ENCODE results near the gene PLCB4.

PLCB4 gene

DNA sequence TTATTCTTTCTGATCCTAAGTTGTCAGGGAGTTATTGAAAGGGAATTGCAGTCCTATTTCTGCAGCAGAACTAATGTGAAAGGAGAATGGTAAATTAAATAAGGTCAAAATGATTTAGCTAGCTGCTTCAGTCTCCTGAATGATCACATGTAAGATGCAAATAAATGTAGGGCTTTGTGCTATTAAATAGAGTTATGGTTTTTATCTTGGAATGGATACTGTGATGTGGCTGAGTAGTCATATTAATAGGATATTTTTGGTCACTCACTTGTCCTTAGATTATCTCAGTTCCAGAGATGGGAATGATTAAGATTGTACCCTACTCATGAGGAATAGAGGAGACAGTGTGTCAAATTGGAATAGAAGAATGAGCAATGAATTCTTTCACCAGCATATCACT lies 129.6 kb downstream of the PLCB4 start:
- Histone ChIP-seq H3K9me3 (ENCODE audit: control insufficient read depth, insufficient read depth, low read depth, low read length) (no peaks in the 10 kb centered on the region), H3K27ac (ENCODE audit: extremely low read depth, low read depth, low read length) (no peak overlapping the region), H3K4me3 (ENCODE audit: low read depth, low read length) (no peak overlapping the region), H3K4me1 (ENCODE audit: control insufficient read depth, insufficient read depth, low read length) (0 out of 2 replicates have a peak, but pooled peaks cover 5% of the 10 kb centered on the region), H3K36me3 (ENCODE audit: control insufficient read depth in 2 of 2, insufficient read depth in 1 of 2, low read length in 2 of 2) (no peaks in the 10 kb centered on the region)
- TF ChIP-seq WT1 (tag by site-specific recombination; IDR thresholded peaks at IDR 0.05) = no peak
- TF ChIP-seq, protein P1, sequence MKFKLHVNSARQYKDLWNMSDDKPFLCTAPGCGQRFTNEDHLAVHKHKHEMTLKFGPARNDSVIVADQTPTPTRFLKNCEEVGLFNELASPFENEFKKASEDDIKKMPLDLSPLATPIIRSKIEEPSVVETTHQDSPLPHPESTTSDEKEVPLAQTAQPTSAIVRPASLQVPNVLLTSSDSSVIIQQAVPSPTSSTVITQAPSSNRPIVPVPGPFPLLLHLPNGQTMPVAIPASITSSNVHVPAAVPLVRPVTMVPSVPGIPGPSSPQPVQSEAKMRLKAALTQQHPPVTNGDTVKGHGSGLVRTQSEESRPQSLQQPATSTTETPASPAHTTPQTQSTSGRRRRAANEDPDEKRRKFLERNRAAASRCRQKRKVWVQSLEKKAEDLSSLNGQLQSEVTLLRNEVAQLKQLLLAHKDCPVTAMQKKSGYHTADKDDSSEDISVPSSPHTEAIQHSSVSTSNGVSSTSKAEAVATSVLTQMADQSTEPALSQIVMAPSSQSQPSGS (tag by site-specific recombination; IDR thresholded peaks at IDR 0.05; ENCODE audit: low read depth) = no peak
- no peak for TF ChIP-seq ZNF530 (tag by site-specific recombination; IDR thresholded peaks at IDR 0.05; ENCODE audit: low read depth)
- no peak for TF ChIP-seq ZNF248 (tag by site-specific recombination; IDR thresholded peaks at IDR 0.05)
- TF ChIP-seq, protein P2, sequence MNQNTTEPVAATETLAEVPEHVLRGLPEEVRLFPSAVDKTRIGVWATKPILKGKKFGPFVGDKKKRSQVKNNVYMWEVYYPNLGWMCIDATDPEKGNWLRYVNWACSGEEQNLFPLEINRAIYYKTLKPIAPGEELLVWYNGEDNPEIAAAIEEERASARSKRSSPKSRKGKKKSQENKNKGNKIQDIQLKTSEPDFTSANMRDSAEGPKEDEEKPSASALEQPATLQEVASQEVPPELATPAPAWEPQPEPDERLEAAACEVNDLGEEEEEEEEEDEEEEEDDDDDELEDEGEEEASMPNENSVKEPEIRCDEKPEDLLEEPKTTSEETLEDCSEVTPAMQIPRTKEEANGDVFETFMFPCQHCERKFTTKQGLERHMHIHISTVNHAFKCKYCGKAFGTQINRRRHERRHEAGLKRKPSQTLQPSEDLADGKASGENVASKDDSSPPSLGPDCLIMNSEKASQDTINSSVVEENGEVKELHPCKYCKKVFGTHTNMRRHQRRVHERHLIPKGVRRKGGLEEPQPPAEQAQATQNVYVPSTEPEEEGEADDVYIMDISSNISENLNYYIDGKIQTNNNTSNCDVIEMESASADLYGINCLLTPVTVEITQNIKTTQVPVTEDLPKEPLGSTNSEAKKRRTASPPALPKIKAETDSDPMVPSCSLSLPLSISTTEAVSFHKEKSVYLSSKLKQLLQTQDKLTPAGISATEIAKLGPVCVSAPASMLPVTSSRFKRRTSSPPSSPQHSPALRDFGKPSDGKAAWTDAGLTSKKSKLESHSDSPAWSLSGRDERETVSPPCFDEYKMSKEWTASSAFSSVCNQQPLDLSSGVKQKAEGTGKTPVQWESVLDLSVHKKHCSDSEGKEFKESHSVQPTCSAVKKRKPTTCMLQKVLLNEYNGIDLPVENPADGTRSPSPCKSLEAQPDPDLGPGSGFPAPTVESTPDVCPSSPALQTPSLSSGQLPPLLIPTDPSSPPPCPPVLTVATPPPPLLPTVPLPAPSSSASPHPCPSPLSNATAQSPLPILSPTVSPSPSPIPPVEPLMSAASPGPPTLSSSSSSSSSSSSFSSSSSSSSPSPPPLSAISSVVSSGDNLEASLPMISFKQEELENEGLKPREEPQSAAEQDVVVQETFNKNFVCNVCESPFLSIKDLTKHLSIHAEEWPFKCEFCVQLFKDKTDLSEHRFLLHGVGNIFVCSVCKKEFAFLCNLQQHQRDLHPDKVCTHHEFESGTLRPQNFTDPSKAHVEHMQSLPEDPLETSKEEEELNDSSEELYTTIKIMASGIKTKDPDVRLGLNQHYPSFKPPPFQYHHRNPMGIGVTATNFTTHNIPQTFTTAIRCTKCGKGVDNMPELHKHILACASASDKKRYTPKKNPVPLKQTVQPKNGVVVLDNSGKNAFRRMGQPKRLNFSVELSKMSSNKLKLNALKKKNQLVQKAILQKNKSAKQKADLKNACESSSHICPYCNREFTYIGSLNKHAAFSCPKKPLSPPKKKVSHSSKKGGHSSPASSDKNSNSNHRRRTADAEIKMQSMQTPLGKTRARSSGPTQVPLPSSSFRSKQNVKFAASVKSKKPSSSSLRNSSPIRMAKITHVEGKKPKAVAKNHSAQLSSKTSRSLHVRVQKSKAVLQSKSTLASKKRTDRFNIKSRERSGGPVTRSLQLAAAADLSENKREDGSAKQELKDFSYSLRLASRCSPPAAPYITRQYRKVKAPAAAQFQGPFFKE (tag by site-specific recombination; IDR thresholded peaks at IDR 0.05; ENCODE audit: borderline replicate concordance) = no peak
- no peak for TF ChIP-seq ZFHX2 (tag by site-specific recombination; conservative IDR thresholded peaks at IDR 0.05)
- no peak for TF ChIP-seq ZNF121 (tag by site-specific recombination; IDR thresholded peaks at IDR 0.05)
- no peak for TF ChIP-seq ZNF585B (tag by site-specific recombination; IDR thresholded peaks at IDR 0.05)
- POLR2A ChIA-PET = no interaction called here
- CTCF ChIA-PET = no interaction called here

DNA sequence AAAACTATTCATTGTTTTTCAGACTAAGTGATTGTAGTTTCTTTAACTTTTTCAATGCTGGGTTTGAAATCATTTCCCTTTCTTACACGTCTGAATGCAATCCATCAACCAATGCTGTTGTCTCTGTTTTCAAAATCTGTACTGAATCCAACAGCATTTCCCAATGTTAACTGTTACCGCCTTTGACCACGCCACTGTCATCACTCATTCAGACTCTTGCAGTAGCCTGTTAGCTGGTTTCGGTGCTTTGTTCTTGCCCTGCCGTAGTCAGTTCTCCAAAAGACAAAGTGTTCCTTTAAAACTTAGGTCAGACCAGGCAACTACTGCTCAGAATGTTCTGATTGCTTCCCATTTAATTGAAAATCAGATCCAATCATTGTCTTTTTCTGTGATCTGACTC lies 131.3 kb downstream of the PLCB4 start:
- CTCF ChIA-PET = interaction anchor here (1.2 to 1.3 kb wide), 2 partner anchors 14 to 193 kb away, joined by 3 to 7 read pairs; no protein-coding TSS in a partner anchor
- H3K9me3 ChIP-seq (ENCODE audit: control insufficient read depth, insufficient read depth, low read depth, low read length) = no peaks in the 10 kb centered on the region
- 0 out of 2 replicates have a peak, but pooled peaks cover 5% of the 10 kb centered on the region for H3K4me1 ChIP-seq (ENCODE audit: control insufficient read depth, insufficient read depth, low read length)
- POLR2A ChIA-PET = no interaction called here
- H3K4me3 ChIP-seq (ENCODE audit: low read depth, low read length) = no peak overlapping the region
- H3K36me3 ChIP-seq (ENCODE audit: control insufficient read depth in 2 of 2, insufficient read depth in 1 of 2, low read length in 2 of 2) = no peaks in the 10 kb centered on the region
- H3K27ac ChIP-seq (ENCODE audit: extremely low read depth, low read depth, low read length) = no peak overlapping the region
- TF ChIP-seq ZNF404 (tag by site-specific recombination; IDR thresholded peaks at IDR 0.05) (no peak), ZBTB21 (tag by site-specific recombination; IDR thresholded peaks at IDR 0.05) (no peak), ZNF138 (tag by site-specific recombination; IDR thresholded peaks at IDR 0.05; ENCODE audit: borderline replicate concordance) (no peak), GLIS2 (tag by site-specific recombination; IDR thresholded peaks at IDR 0.05) (no peak), ZNF76 (tag by site-specific recombination; IDR thresholded peaks at IDR 0.05; ENCODE audit: borderline replicate concordance, low read depth) (no peak), SCRT1 (tag by site-specific recombination; IDR thresholded peaks at IDR 0.05; ENCODE audit: borderline replicate concordance) (no peak), HOXD13 (CRISPR knock-in tag; IDR thresholded peaks at IDR 0.05; ENCODE audit: borderline replicate concordance) (no peak), ZNF830 (tag by site-specific recombination; IDR thresholded peaks at IDR 0.05; ENCODE audit: low read depth) (no peak), ZNF114 (tag by site-specific recombination; IDR thresholded peaks at IDR 0.05) (no peak), ZNF157 (tag by site-specific recombination; IDR thresholded peaks at IDR 0.05) (no peak), ZNF391 (tag by site-specific recombination; IDR thresholded peaks at IDR 0.05; ENCODE audit: borderline replicate concordance, low read depth) (no peak), ZNF266 (tag by site-specific recombination; IDR thresholded peaks at IDR 0.05; ENCODE audit: low read depth) (no peak)
- TF ChIP-seq, protein P3, sequence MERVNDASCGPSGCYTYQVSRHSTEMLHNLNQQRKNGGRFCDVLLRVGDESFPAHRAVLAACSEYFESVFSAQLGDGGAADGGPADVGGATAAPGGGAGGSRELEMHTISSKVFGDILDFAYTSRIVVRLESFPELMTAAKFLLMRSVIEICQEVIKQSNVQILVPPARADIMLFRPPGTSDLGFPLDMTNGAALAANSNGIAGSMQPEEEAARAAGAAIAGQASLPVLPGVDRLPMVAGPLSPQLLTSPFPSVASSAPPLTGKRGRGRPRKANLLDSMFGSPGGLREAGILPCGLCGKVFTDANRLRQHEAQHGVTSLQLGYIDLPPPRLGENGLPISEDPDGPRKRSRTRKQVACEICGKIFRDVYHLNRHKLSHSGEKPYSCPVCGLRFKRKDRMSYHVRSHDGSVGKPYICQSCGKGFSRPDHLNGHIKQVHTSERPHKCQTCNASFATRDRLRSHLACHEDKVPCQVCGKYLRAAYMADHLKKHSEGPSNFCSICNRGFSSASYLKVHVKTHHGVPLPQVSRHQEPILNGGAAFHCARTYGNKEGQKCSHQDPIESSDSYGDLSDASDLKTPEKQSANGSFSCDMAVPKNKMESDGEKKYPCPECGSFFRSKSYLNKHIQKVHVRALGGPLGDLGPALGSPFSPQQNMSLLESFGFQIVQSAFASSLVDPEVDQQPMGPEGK (tag by site-specific recombination; IDR thresholded peaks at IDR 0.05) = no peak
- TF ChIP-seq, protein P4, sequence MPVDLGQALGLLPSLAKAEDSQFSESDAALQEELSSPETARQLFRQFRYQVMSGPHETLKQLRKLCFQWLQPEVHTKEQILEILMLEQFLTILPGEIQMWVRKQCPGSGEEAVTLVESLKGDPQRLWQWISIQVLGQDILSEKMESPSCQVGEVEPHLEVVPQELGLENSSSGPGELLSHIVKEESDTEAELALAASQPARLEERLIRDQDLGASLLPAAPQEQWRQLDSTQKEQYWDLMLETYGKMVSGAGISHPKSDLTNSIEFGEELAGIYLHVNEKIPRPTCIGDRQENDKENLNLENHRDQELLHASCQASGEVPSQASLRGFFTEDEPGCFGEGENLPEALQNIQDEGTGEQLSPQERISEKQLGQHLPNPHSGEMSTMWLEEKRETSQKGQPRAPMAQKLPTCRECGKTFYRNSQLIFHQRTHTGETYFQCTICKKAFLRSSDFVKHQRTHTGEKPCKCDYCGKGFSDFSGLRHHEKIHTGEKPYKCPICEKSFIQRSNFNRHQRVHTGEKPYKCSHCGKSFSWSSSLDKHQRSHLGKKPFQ (tag by site-specific recombination; IDR thresholded peaks at IDR 0.05) = no peak

Data from HEK293 (cell line).